Right atrium auricular region (tissue), 2 donors: Measurements from ENCODE around the gene RIMKLB. TPM values are rescaled to one million over a fixed set of nuclear protein-coding genes. Genes with fewer than 3 reads are reported as not detected.

ENCODE experiments used
- DNase-seq: peaks from one replicate; pipeline ENCODE4 v3.0.0-alpha.2; 2019; ENCODE audit warnings: low spot score
- H3K27ac ChIP-seq, 2 donors: fragments of 200-600 bp; sonication (generic); 1 replicate in 1 of 2; 2 replicates in 1 of 2; pipeline ENCODE4 v1.5.1; 2016 to 2019
- H3K27me3 ChIP-seq, 2 donors: fragments of 200-600 bp; sonication (generic); one replicate each; pipeline versions ENCODE4 v1.5.1 to v1.6.0; 2017 to 2019
- H3K36me3 ChIP-seq: fragments of 200-600 bp; sonication (generic); one replicate; pipeline ENCODE4 v1.5.1; 2016
- H3K4me1 ChIP-seq, 2 donors: fragments of 200-600 bp; sonication (generic); one replicate each; pipeline versions ENCODE4 v1.5.1 to v1.6.0; 2017 to 2019
- H3K4me3 ChIP-seq, 2 donors: fragments of 200-600 bp; sonication (generic); 1 replicate in 1 of 2; 2 replicates in 1 of 2; pipeline ENCODE4 v1.5.1; 2017 to 2019; ENCODE audit warnings: mild to moderate bottlenecking in 1 of 2, moderate library complexity in 1 of 2
- H3K9me3 ChIP-seq, 2 donors: fragments of 200-600 bp; sonication (generic); one replicate each; pipeline ENCODE4 v1.5.1; 2019
- CTCF ChIP-seq, 2 donors: fragments of 200-600 bp; sonication (generic); IDR thresholded peaks; one replicate each; pipeline ENCODE4 v1.5.1; 2019; ENCODE audit warnings: antibody characterized with exemption in 2 of 2
- total RNA-seq, 2 donors: library from RNA; depleted of rRNA; stranded (reverse); fragments of >200 nt; gene quantifications; one replicate each; pipeline ENCODE4 v1.1.0, GENCODE V29; 2016

RIMKLB gene
- total RNA-seq, 2 donors from 2014 or later = 9.7 to 10.7 TPM

- no peak for TF ChIP-seq CTCF (IDR thresholded peaks at IDR 0.05)
- Histone ChIP-seq H3K27ac (no peak overlapping the region), H3K9me3 (peaks cover 0 to 9% of the 10 kb centered on the region in 2 donors), H3K4me1 (no peaks in the 10 kb centered on the region), H3K36me3 (no peaks in the 10 kb centered on the region), H3K4me3 (no peak overlapping the region), H3K27me3 (no peaks in the 10 kb centered on the region)
- DNase-seq = no peak
Measured at GRCh38 chr12:8770499-8770898, 72.7 kb downstream of the RIMKLB start.

GRCh38 chr12:8771072-8771471, 73.3 kb downstream of the RIMKLB start:
- no peak for DNase-seq
- H3K4me3 ChIP-seq = no peak overlapping the region
- H3K27me3 ChIP-seq = no peaks in the 10 kb centered on the region
- H3K36me3 ChIP-seq = no peaks in the 10 kb centered on the region
- H3K4me1 ChIP-seq = no peaks in the 10 kb centered on the region
- H3K27ac ChIP-seq = no peak overlapping the region
- peaks cover 0 to 9% of the 10 kb centered on the region in 2 donors for H3K9me3 ChIP-seq
- no peak for TF ChIP-seq CTCF (IDR thresholded peaks at IDR 0.05)

GRCh38 chr12:8773461-8773860, 75.7 kb downstream of the RIMKLB start:
- Histone ChIP-seq H3K27me3 (no peaks in the 10 kb centered on the region), H3K4me1 (no peaks in the 10 kb centered on the region), H3K9me3 (no peaks in the 10 kb centered on the region), H3K36me3 (no peaks in the 10 kb centered on the region), H3K27ac (no peak overlapping the region), H3K4me3 (no peak overlapping the region)
- TF ChIP-seq CTCF (IDR thresholded peaks at IDR 0.05) = no peak
- no peak for DNase-seq

GRCh38 chr12:8779281-8779680, 81.5 kb downstream of the RIMKLB start:
- Histone ChIP-seq H3K36me3 (peaks cover 8% of the 10 kb centered on the region), H3K9me3 (no peaks in the 10 kb centered on the region), H3K27me3 (no peaks in the 10 kb centered on the region), H3K27ac (no peak overlapping the region), H3K4me1 (peaks cover 0 to 11% of the 10 kb centered on the region in 2 donors), H3K4me3 (no peak overlapping the region)
- no peak for TF ChIP-seq CTCF (IDR thresholded peaks at IDR 0.05)
- no peak for DNase-seq

GRCh38 chr12:8779862-8780261, 82.1 kb downstream of the RIMKLB start:
- Histone ChIP-seq H3K36me3 (peaks cover 8% of the 10 kb centered on the region), H3K4me1 (peaks cover 0 to 11% of the 10 kb centered on the region in 2 donors), H3K9me3 (no peaks in the 10 kb centered on the region), H3K27ac (no peak overlapping the region), H3K4me3 (no peak overlapping the region), H3K27me3 (no peaks in the 10 kb centered on the region)
- DNase-seq = no peak
- TF ChIP-seq CTCF (IDR thresholded peaks at IDR 0.05) = no peak

DNA sequence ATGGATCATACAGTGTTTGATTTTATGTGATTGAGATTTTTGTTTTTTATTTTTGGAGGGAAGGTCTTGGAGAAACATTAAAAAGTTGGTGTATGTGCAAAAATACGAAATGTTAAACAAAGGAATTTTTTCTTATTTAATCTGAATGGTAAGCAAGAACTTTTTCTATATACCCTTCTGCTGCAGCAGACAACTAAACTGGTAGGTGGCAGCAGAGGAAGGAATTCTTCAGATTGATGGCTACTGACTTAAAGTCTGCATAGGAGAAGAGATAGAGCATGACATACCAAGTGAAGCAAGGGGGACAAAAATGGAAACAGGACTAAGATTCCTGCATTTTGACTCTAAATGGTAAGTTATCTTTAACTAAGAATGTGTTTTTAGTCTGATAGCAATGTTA, 82.6 kb downstream of the RIMKLB start:
- Histone ChIP-seq H3K4me3 (no peak overlapping the region), H3K27ac (no peak overlapping the region), H3K27me3 (no peaks in the 10 kb centered on the region), H3K4me1 (peaks cover 0 to 11% of the 10 kb centered on the region in 2 donors), H3K9me3 (no peaks in the 10 kb centered on the region), H3K36me3 (peaks cover 8% of the 10 kb centered on the region)
- TF ChIP-seq CTCF (IDR thresholded peaks at IDR 0.05) = peak; percentile 17 to 56
- no peak for DNase-seq
